Measurements from ENCODE around the gene DYRK3. TPM values are rescaled to one million over a fixed set of nuclear protein-coding genes. Genes with fewer than 3 reads are reported as not detected.
"Not testable (repeated sequence)": the region's sequence is repeated elsewhere in the genome, so short reads cannot be mapped to it uniquely, and the experiment has no call there.

The DYRK3 gene
- total and polyA plus RNA-seq, 2 experiments from 2014 or later, result 8.4 to 21.2 TPM

GRCh38 chr1:206634365-206635079 lies 814 bp upstream of the DYRK3 start:
- H3K4me3 ChIP-seq, result peak overlapping the region; percentile 90
- no peaks in the 10 kb centered on the region for H3K9me3 ChIP-seq (ENCODE audit: low read depth)
- H3K27me3 ChIP-seq, result peaks cover 1% of the 10 kb centered on the region
- H3K36me3 ChIP-seq, result no peaks in the 10 kb centered on the region
- peak; percentile 92 to 97 for DNase-seq (ENCODE audit: low read depth in 1 of 2, low spot score in 1 of 2)
- peak overlapping the region; percentile 79 for H3K27ac ChIP-seq
- peak; percentile 83 for TF ChIP-seq CTCF (IDR thresholded peaks at IDR 0.05; ENCODE audit: low read depth, low read length)
- peaks cover 25% of the 10 kb centered on the region for H3K4me1 ChIP-seq (ENCODE audit: low read depth)

- no peak for DNase-seq (ENCODE audit: low read depth in 1 of 2, low spot score in 1 of 2)
- peak overlapping the region; percentile 79 for H3K27ac ChIP-seq
- peak overlapping the region; percentile 90 for H3K4me3 ChIP-seq
- no peaks in the 10 kb centered on the region for H3K27me3 ChIP-seq
- TF ChIP-seq CTCF (IDR thresholded peaks at IDR 0.05; ENCODE audit: low read depth, low read length), result no peak
- peaks cover 25% of the 10 kb centered on the region for H3K4me1 ChIP-seq (ENCODE audit: low read depth)
- H3K36me3 ChIP-seq, result no peaks in the 10 kb centered on the region
- H3K9me3 ChIP-seq (ENCODE audit: low read depth), result no peaks in the 10 kb centered on the region
Measured at GRCh38 chr1:206635978-206636345, 626 bp downstream of the DYRK3 start.

GRCh38 chr1:206636671-206637070 lies 1.3 kb downstream of the DYRK3 start:
- no peaks in the 10 kb centered on the region for H3K9me3 ChIP-seq (ENCODE audit: low read depth)
- TF ChIP-seq CTCF (IDR thresholded peaks at IDR 0.05; ENCODE audit: low read depth, low read length), result no peak
- H3K36me3 ChIP-seq, result no peaks in the 10 kb centered on the region
- no peak overlapping the region for H3K27ac ChIP-seq
- H3K27me3 ChIP-seq, result no peaks in the 10 kb centered on the region
- no peak for DNase-seq (ENCODE audit: low read depth in 1 of 2, low spot score in 1 of 2)
- H3K4me3 ChIP-seq, result peak overlapping the region; percentile 90
- H3K4me1 ChIP-seq (ENCODE audit: low read depth), result peaks cover 25% of the 10 kb centered on the region

- TF ChIP-seq CTCF (IDR thresholded peaks at IDR 0.05; ENCODE audit: low read depth, low read length), result no peak
Measured at GRCh38 chr1:206637605-206638004, 2.3 kb downstream of the DYRK3 start.

GRCh38 chr1:206642074-206642473 lies 6.7 kb downstream of the DYRK3 start:
- H3K27ac ChIP-seq; H3K36me3 ChIP-seq; H3K4me1 ChIP-seq (ENCODE audit: low read depth); DNase-seq (ENCODE audit: low read depth in 1 of 2, low spot score in 1 of 2); H3K4me3 ChIP-seq; H3K27me3 ChIP-seq; H3K9me3 ChIP-seq (ENCODE audit: low read depth): not testable (repeated sequence)

More at GRCh38 chr1:206637605-206638004, 2.3 kb downstream of the DYRK3 start:
- H3K4me1 ChIP-seq (ENCODE audit: low read depth), result peaks cover 25% of the 10 kb centered on the region
- H3K36me3 ChIP-seq, result no peaks in the 10 kb centered on the region
- no peaks in the 10 kb centered on the region for H3K27me3 ChIP-seq
- no peak overlapping the region for H3K4me3 ChIP-seq
- H3K27ac ChIP-seq, result no peak overlapping the region
- DNase-seq (ENCODE audit: low read depth in 1 of 2, low spot score in 1 of 2), result no peak
- H3K9me3 ChIP-seq (ENCODE audit: low read depth), result no peaks in the 10 kb centered on the region

GRCh38 chr1:206643118-206643698 lies 7.9 kb downstream of the DYRK3 start:
- no peak overlapping the region for H3K27ac ChIP-seq
- no peaks in the 10 kb centered on the region for H3K9me3 ChIP-seq (ENCODE audit: low read depth)
- peaks cover 10% of the 10 kb centered on the region for H3K36me3 ChIP-seq
- no peaks in the 10 kb centered on the region for H3K4me1 ChIP-seq (ENCODE audit: low read depth)
- H3K27me3 ChIP-seq, result no peaks in the 10 kb centered on the region
- TF ChIP-seq CTCF (IDR thresholded peaks at IDR 0.05; ENCODE audit: low read depth, low read length), result no peak
- no peak overlapping the region for H3K4me3 ChIP-seq
- no peak for DNase-seq (ENCODE audit: low read depth in 1 of 2, low spot score in 1 of 2)

Measured in cardiac muscle cell (in vitro differentiated cells and primary cell).